Cardiac fibroblast (primary cell): Measurements from ENCODE around the gene DNAJC8.
A peak's percentile ranks its signal among the peaks of the same experiment; 100 is the strongest.

Experiments
- DNase-seq, 2 donors: peaks; one replicate each; pipeline versions ENCODE4 v3.0.0 to v3.0.0-alpha.2; 2010; ENCODE audit warnings: low read depth in 2 of 2
- H3K4me3 ChIP-seq, 2 donors: replicated peaks in 1 of 2; 1 replicate in 1 of 2; 2 replicates in 1 of 2; pipeline ENCODE4 v1.5.1; 2011; ENCODE audit warnings: low read depth in 2 of 2, low read length in 2 of 2, mild to moderate bottlenecking in 2 of 2, moderate library complexity in 1 of 2
- CTCF ChIP-seq: IDR thresholded peaks from one replicate; pipeline ENCODE4 v1.5.1; 2011; ENCODE audit warnings: low read depth, mild to moderate bottlenecking, low read length, inconsistent platforms

DNAJC8 gene

DNA sequence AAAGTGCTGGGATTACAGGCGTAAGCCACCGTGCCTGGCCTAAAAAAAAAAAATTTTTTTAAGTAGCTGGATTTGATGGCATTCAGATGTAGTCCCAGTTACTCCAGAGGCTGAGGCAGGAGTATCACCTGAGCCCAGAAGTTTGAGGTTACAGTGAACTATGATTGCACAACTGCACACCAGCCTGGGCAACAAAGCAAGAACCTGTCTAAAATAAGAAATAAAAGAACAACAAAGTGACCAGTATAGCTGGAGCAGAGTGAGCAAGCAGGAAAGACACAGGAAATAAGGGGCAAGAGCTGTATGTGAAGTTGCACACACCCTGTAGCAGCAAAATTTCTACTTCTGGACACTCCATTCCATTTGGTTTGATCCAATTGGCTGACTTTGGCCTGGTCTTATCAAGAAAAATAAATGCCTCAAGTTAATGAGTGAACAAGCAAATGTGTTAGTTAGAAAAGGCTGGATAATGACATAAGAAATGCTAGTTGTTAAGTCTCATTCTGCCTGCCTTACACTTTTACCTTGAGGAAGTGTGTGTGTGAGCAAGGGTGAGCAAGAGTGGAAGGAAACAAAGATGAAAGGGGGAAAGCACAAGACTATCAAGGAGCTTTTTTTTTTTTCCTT lies 11.0 kb upstream of the DNAJC8 start:
- DNase-seq, result no peak
- no peak overlapping the region for H3K4me3 ChIP-seq
- no peak for TF ChIP-seq CTCF

GRCh38 chr1:28241638-28242241 lies 8.9 kb upstream of the DNAJC8 start:
- H3K4me3 ChIP-seq, result no peak overlapping the region
- no peak for DNase-seq
- TF ChIP-seq CTCF, result no peak

GRCh38 chr1:28240024-28240423 lies 7.2 kb upstream of the DNAJC8 start:
- no peak for TF ChIP-seq CTCF
- no peak for DNase-seq
- H3K4me3 ChIP-seq, result no peak overlapping the region

DNA sequence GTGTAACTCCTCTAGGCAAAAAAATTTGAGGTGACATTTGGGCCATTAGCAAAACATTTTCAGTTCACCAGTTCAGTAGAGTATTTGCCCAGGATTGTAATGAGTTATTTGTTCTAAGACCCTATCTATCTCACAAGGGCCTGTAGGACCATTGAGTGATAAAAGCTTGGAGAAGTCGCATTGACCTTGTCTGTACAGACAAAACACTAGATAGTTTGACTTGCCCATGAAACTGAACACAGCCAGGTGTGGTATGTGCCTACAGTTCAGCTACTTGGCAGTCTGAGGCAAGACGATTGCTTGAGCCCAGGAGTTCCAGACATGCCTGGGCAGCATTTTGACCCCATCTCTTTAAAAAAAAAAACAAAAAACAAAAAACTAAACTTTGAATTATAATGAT lies 6.2 kb upstream of the DNAJC8 start:
- H3K4me3 ChIP-seq, result no peak overlapping the region

GRCh38 chr1:28236656-28237322 lies 4.0 kb upstream of the DNAJC8 start:
- no peak for TF ChIP-seq CTCF
- peak overlapping the region; percentile 99 for H3K4me3 ChIP-seq
- no peak for DNase-seq

More for the DNA sequence above, 6.2 kb upstream of the DNAJC8 start:
- TF ChIP-seq CTCF, result no peak
- DNase-seq, result no peak

DNA sequence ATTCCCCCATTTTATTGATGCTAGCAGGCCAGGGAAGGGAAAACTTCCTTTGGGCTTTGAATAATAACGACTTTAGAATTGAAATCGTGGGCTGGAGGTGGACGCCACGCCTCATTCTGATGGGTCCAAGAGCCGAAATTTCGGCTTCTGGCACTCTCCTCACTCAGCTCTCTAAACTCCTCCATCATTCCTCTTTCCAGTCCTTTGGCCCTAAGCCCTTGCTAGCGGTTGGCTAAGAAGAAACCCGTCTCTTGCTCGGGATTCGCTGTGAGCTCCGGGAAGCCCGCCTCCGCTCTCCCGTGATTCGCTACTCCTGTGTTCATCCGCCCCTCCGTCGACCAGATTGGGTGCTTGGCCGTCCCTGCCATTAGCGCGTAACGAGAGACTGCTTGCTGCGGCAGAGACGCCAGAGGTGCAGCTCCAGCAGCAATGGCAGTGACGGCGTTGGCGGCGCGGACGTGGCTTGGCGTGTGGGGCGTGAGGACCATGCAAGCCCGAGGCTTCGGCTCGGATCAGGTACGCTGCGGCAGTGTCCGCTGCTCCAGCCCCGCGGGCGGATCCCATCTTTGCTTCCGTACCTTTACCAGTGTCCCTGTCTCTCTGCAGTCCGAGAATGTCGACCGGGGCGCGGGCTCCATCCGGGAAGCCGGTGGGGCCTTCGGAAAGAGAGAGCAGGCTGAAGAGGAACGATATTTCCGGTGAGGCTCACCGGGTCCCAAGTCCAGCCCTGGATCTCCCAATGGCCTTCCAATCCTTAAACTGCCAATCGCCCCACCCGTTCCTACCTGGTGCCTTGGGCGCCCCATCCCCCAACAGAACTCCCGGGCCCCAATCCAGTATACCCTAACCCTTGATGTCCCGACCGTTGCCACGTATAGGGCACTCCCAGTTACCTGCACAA lies 3.2 kb upstream of the DNAJC8 start, which contains the start of gene ATP5IF1:
Gene ATP5IF1, plus strand, starts transcription at position 370 of the 901 bp plus-strand sequence. Its CDS starts 60 bp downstream, at position 430.
- DNase-seq, result peak; percentile 98
- no peak for TF ChIP-seq CTCF
- H3K4me3 ChIP-seq, result peak within 1 kb of the TSS; percentile 99
